Measurements from ENCODE around the gene CSTB.

Gene CSTB

DNA sequence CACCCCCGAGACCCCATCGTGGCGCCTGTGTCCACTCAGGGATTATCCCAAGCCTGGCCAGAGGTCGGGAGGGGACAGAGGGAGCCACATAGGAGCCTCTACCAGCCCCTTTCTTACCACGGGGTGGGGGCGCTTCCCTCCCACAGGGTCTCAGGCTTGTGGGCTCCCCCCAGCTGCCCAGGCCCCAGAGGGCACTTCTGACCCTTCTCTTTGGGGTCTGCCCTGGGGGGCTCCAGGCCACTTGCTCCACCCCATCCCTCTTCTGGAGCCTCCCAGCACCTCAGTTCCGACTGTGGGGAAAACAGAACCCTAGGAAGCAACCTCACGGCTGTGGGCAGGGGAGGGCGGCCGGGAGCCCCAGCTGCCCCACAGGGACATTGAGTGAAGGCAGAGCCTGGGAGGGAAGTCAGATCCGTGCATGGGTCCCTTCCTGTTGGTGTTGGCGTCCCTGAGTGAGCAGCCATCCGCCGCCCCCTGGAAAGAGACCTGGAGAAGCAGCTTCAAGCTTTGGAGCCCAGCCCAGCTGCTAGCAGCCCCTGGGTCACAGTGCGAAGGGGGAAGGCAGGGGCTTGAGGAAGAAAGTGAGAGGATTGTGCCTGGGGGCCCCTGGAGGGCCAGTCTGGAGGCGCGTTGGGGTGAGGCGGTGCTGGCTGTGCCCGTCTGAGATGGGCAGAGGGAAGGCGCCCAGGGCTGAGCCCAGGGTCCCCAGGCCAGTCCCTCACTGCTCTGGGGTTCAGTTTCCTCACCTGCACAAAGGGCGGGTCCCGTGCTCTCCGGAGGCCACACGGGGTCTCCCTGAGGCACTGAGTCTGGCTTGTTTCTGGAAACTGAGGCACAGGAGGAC lies 35.4 kb upstream of the CSTB start:
- DNase-seq (ENCODE audit: low read depth), result no peak
- no peak overlapping the region for H3K4me3 ChIP-seq (ENCODE audit: low read depth, low read length)

DNA sequence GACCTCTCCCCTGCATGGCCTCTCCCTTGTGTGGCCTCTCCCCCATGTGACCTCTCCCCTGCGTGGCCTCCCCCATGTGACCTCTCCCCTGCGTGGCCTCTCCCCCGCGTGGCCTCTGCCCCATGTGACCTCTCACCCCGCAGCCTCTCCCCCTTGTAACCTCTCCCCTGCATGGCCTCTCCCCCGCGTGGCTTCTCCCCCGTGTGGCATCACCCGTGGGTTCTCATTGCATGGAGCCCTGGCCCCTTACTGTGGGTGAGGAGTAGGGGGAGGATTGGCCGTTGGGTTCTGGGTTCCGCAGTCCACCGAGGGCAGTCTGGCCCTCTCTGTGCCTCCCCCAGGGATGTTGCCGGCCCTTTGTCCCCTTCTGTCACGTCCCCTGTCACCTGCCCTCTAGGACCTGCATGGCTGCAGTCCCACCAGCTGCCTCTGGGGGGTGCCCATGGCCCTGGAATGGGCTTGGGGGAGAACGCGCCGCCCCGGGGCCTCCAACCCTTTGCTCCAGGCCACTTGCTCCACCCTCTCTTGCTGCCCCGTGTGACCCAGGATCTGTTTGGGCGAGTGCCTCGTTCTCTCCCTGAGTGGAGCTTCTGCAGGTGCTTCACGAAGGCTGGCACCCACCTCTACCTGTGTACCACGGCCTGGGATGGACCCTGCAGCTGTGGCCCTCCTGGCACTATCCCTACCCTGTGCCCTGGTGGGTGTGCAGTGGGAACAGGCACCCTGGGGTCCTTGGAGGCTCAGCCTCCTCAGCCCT lies 34.6 kb upstream of the CSTB start:
- DNase-seq (ENCODE audit: low read depth), result no peak
- H3K4me3 ChIP-seq (ENCODE audit: low read depth, low read length), result no peak overlapping the region

DNA sequence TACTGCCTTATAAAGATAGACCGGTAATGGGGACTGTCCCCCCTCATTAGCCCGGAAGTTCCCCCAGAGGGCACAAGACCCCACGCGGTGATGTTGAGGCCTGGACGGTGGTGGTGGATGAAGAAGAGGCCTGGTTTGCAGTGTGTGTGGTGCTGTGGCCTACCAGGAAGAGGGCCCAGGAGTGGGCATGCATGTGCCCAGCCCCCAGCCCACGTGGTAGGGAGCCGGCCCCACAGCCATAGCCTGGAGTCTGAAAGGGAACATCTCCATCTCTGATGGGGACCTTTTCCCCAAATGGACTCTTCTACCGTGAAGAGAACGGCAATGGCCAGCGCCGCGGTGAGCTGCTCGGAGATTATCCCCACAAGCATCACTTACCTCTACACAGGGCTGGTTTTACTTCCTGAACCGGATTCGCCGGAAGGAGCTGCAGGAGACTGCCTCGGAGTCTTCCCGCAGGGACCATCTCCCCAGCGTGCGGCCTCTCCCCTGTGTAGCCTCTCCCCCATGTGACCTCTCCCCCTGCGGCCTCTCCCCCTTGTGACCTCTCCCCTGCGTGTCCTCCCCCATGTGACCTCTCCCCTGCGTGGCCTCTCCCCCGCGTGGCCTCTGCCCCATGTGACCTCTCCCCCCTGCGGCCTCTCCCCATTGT lies 33.9 kb upstream of the CSTB start:
- H3K4me3 ChIP-seq (ENCODE audit: low read depth, low read length), result no peak overlapping the region
- DNase-seq (ENCODE audit: low read depth), result no peak

DNA sequence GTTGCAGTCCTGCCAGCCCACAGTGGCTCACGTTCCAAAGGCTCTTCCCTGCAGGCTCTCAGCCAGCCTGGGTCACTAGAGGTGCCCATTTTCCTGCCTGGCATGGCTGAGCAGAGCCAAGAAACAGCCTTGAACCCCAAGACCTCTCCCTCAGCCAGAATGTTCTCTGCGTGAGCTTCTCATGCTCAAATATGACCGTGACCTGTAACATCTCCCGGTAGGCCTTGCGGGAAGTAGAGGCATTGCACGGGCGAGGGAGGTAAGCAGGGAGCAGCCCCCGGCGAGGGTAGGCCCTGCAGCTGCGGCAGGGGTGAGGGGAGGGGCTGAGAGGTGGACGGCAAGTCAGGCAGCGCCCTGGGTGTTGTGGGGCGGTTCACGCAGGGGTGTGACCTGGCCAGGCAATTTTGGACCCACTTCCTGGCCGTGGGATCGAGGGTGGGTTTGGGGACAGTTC lies 33.3 kb upstream of the CSTB start:
- no peak for DNase-seq (ENCODE audit: low read depth)
- H3K4me3 ChIP-seq (ENCODE audit: low read depth, low read length), result no peak overlapping the region

DNA sequence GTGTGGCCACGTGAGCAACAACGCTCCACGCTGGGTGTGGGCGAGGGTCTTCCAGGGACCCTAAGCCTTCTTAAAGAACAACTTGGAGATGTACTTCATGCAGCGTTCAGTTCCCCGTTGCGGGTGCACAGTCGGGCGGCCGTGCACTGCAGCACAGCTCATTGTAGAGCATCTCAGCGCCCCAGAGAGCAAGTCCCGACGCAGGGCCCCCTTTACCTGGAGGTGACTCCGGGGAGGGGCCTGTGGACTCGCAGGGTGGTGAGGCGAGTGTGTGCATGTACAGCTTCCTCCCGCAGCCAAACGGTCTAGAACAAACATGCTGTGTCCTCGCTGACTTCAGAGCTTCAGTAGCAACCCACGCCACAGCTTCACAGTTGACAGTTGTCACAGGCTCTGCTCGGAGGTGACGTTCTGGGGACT lies 32.7 kb upstream of the CSTB start:
- no peak for DNase-seq (ENCODE audit: low read depth)
- no peak overlapping the region for H3K4me3 ChIP-seq (ENCODE audit: low read depth, low read length)

DNA sequence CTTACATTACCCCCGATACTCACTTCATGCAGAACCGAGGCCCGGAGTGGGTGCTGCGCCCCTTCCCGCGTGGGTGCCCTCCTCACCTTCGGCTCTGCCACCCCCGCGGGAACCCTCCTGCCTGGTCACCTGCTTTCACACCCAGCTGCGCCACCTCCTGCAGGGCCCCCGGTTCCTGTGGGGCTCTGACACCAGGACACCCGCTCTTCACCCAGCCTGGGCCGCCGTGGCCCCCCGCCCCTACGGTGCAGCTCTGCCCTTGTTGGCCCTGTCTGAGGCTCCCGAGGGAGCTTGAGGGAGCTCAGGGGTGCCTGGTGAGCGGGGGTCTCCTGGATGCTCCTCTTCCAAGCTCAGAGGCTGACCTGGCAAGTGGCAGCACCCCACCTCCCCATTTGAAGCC lies 32.3 kb upstream of the CSTB start:
- H3K4me3 ChIP-seq (ENCODE audit: low read depth, low read length), result no peak overlapping the region
- DNase-seq (ENCODE audit: low read depth), result no peak

DNA sequence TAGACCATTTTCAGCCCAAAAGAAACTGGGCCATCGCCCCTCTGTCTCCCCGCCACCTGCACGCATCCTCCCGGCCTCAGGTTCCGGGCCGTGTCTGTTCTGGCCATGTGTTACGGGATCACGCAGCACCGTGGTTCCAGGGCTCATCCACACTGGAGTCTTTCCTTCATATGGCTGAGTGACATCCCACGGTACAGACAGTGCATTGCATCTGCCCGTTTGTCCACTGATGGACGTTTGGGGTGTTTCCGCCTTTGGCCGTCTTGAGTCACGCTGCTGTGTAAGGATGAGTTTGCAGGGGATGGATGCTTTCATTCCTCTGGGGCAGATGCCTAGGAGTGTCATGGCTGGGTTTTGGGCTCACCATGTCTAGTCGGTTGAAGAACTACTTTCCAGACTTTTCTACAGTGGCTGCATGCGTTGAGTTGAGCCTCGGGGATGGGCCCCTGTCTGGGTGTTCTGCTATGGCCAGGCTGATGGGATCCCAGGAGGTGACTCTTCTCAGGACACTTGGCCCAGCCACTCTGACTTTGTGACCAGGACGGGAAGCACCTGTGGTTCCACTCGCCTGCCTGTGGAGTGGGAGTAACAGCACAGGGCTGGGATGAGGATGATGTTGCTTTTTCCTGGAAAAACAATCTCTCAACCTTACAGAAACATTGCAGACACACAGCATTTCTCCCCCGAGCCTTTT lies 30.1 kb upstream of the CSTB start:
- H3K4me3 ChIP-seq (ENCODE audit: low read depth, low read length), result no peak overlapping the region
- DNase-seq (ENCODE audit: low read depth), result no peak

DNA sequence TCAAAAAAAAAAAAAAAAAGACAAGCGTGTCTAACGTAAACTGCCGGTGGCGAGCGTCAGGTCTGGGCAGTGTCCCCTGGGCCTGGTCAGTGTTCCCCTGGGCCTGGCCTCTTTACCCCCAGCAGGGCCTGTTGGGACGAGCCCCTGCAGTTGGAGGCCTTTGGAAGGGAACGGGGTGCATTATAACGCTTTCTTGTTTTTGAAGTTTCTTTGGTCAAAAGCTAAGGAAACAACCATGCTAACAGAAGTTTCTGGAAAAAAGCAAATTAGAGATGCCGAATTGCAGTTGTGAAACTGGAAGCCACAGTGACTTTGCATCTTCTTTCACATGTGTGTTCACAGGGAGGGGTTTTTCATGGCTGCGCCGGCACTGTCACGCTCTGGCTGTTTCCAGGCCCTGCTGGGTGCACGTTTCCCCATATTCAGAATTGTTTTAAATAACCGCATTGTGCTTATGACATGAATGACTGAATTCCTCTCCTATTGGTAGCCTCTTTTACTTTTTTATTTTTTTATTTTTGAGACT lies 29.2 kb upstream of the CSTB start:
- H3K4me3 ChIP-seq (ENCODE audit: low read depth, low read length), result no peak overlapping the region
- no peak for DNase-seq (ENCODE audit: low read depth)

DNA sequence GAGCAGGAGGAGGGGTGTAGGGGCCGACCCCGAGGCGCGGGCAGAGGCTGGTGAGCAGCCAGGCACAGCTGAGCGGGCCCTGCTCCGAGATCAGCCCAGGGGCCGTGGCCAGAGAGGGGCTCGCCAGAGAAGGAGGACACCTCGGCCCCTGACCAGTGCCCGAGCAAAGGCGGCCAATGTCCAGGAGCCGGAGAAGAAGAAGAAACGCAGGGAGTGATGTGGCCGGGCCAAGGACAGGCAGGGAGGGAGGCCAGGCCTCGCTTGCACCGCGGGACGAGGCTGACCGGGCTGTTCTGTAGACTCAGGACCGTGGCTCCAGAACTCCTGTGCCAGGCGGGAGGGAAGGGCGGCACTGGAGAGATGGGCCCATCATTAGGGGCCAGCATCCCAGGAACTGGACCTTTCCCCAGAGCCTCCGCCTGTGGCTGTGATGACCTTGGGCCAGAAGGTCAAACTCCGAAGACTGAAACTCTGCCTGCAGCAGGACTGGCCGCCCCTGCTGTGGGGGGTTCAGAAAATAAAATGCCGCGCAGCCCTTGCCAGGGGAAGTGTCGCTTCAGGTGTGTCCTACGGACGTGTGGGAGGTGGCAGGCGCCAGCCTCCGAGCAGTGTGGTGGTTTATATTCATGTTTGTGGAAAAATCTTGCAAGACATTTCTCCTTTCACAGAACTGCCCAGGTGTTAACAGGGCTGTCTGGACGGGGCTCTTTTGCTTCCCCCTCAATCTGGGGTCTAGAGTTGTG lies 27.6 kb upstream of the CSTB start:
- no peak for DNase-seq (ENCODE audit: low read depth)
- no peak overlapping the region for H3K4me3 ChIP-seq (ENCODE audit: low read depth, low read length)

DNA sequence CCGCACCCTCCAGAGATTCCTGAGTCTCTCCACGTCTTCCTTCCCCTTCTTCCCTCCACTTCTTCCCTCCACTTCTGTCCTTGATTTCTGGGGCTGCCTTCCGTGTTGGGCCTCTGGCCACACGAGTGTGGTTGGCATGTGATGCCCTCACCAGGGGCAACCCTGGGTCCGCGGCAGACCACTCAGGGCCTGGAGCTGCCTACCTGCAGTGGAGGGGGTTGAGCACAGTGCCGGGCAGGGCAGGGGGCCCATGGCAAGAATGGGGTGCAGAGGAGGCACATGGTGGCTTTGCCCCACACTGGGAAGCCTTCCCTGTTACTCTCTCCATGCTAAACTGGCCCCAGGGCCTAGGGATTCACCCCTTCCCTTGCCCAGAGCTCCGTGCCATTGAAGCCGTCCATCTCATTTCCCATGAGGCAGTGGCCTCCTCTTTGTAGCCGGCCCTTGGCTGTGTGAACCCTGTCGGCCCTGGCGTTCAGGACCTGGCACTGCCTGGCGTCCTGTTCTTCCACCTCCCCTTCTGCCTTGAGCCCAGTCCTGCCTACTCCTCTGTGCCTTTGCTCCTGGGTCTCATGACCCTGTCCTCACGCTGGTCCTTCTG lies 26.7 kb upstream of the CSTB start:
- no peak overlapping the region for H3K4me3 ChIP-seq (ENCODE audit: low read depth, low read length)
- no peak for DNase-seq (ENCODE audit: low read depth)

DNA sequence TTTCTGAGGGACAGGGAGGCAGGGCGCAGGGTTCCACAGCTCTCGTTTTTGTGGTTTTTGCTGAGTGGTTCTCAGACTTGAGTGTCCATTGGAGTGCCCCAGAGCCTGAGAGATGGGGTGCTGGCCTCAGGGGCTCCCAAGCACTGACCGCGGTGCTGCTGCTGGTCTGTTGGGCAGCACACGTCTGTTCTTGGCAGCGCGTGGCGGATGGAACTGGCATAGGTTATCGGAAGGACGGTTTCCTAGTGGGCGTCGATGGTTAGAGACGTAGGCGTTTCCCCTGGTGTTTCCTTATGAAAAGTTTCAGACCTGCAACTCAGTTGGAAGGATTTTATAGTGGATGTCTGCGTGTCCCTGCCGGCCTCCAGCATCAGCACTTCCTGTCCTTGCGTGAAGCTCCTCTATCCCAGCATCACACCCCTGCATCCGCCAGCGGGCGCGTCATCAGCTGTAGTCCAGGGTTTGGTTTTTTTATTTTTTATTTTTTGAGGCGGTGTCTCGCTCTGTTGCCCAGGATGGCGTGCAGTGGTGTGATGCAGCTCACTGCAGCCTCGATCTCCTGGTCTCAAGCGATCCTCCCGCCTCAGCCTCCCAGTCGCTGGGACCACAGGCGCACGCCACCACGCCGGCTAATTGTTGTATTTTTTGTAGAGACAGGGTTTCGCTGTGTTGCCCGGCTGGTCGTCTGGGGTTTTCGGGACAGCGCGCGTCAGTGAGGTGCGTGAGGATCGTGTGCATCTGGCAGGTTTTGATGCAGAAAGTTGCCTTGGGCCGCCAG lies 25.1 kb upstream of the CSTB start:
- H3K4me3 ChIP-seq (ENCODE audit: low read depth, low read length), result no peak overlapping the region
- no peak for DNase-seq (ENCODE audit: low read depth)

DNA sequence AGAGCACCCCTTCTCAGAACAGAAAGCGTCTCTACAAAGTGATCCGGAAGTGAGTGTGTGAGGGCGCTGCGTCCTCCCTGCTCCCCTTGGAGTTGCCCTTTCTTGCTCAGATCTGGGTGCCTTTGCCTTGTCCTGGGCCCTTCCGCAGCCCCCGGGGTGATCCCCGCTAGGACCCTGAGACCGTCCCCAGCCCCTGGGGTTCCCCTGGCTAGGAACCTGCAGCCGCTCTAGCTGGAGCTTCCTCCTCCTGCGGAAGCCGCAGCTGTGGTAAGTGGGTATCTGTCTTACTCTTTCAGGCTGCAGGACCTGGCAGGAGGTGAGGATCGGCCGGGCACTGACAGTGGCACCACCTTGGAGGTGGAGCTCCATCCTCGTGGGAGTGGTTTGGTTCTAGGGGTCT lies 24.5 kb upstream of the CSTB start:
- no peak for DNase-seq (ENCODE audit: low read depth)
- H3K4me3 ChIP-seq (ENCODE audit: low read depth, low read length), result no peak overlapping the region

DNA sequence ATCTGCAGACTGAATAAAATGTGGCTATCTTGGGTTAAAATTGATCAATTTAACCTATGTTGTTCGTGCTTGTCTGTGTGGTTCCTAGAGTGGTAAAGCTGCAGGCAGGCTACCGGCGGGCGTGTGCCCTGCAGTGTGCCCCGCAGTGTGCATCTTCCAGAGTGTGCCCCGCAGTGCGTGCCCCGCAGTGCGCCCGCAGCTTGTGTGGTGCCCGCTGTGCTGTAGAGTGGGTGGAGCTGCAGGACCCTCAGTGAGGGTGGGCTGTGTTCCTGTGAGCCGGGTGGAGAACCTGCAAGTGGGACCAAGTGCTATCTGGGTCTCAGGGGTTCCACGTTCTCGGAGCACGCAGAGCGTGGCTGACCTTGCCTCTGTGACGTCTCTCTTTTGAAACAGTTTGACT lies 24.0 kb upstream of the CSTB start:
- H3K4me3 ChIP-seq (ENCODE audit: low read depth, low read length), result no peak overlapping the region
- DNase-seq (ENCODE audit: low read depth), result no peak

DNA sequence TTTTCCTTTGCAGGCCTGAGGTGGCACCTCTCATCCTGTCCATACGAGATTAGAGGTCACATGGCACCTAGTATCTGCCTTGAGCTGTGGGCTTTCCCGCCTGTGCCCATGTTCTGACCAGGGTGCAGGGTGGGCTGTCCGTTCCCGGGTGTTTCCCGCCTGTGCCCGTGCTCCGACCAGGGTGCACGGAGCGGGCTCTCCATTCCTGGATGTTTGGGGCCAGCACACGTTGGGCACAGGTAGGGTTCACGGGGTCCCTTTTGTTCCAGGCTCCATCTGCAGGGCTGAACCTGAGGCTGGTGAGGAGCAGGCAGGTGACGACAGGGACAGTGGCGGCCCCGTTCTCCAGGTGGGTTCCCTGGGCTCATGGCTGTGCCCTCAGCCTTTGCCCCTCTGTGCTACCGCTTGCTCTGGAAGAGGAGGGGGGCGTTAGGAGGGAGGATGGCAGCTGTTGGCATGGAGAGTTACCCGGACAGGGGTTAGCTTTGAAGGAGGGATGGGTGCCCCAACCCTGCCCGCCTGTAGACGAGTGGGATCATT lies 23.3 kb upstream of the CSTB start:
- DNase-seq (ENCODE audit: low read depth), result no peak
- H3K4me3 ChIP-seq (ENCODE audit: low read depth, low read length), result no peak overlapping the region

DNA sequence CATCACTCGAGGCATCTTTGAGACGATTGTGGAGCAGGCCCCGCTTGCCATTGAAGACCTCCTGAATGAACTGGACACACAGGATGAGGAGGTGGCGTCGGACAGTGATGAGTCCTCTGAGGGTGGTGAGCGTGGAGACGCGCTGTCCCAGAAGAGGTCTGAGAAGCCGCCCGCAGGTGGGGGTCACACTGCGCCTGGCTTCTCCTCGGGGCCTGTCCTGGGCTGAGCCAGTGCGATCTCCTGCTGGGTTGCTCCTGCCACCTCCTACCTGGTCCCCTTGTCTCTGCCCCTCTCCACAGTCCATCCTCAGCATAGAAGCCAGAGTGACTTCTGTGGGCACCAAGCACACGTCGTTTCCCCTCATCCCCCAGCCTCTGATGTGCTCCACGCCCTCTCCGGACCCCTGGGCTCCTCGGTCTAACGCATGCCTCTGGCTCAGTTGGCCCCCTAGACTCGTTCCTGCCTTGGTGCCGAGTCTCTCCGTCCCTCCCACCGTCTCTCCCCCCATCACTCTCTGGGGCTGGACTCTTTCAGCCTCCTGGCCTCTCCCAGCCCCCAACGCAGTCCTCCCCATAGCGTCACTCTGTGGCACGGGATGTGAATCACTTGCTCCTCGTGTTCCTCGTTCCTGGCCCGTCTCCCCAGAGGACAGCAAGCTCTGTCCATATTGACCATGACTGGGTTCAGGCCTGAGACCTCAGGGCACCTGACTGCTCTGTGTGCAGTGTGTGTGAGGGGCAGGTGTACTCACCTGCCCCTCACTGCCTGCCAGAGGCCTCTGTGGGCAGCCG lies 22.0 kb upstream of the CSTB start:
- DNase-seq (ENCODE audit: low read depth), result no peak
- H3K4me3 ChIP-seq (ENCODE audit: low read depth, low read length), result no peak overlapping the region

DNA sequence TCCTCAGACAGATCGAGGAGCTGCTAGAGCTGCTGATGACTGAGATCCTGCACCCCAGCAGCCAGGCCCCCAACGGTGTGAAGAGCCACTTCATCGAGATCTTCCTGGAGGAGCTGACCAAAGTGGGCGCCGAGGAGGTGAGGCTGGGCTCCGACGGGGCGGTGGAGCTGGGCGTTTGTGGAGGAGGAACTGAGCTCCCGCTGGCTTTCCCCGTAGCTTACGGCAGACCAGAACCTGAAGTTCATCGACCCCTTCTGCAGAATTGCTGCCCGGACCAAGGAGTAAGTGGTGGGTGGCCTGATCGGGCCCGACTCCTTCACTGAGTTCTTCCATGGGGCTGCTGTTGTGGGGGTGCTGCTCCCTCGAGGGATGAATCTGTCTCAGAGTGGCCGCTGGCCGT lies 21.3 kb upstream of the CSTB start:
- DNase-seq (ENCODE audit: low read depth), result no peak
- no peak overlapping the region for H3K4me3 ChIP-seq (ENCODE audit: low read depth, low read length)

DNA sequence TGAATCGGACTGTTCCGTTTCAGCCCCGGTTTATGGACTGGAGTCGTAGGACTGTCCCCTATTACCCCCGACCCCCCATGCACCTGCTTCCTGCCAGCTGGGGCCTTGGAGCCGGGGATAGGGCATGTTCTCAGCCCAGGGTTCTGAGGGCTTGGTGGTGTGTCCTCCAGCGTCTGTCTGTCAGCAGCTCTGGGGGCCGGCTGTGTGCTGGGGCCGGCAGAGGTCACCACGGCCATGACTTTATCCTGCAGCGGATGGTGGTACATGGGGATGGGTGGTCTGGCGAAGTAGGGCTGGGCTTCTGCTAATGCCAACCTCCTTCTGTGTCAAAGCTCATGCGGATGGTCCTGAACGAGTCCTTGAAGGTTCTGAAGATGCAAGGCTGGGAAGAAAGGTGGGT lies 18.7 kb upstream of the CSTB start:
- H3K4me3 ChIP-seq (ENCODE audit: low read depth, low read length), result no peak overlapping the region
- DNase-seq (ENCODE audit: low read depth), result no peak

Measured in skeletal muscle cell (primary cell).